OCI-LY3 (cell line): ENCODE measurements around the gene NAA10.

Source experiments
- CTCF ChIP-seq: fragments of 200-600, 300-600 bp; sonication (generic); IDR thresholded peaks from 2 replicates; pipeline ENCODE4 v1.5.1; 2014; ENCODE audit warnings: antibody characterized with exemption, low read length, low read depth
- EZH2phosphoT487 ChIP-seq: fragments of 200-600 bp; shearing (Covaris generic); IDR thresholded peaks from 2 replicates; pipeline ENCODE4 v1.6.1; 2018; ENCODE audit warnings: antibody characterized with exemption, mixed run types, low read depth

GRCh38 chrX:153972368-153973126, 37.7 kb upstream of the NAA10 start, which contains the start of gene TMEM187:
- TF ChIP-seq CTCF: no peak
- no peak for TF ChIP-seq EZH2phosphoT487
